ENCODE results near the gene ATF7IP2. TPM values are rescaled to one million over a fixed set of nuclear protein-coding genes. Genes with fewer than 3 reads are reported as not detected.

The ATF7IP2 gene
- total and polyA plus RNA-seq, 2 of the 13 experiments (the other 11 are each of a cell fraction or from before 2014, with no cell fraction given), result 117 to 217 TPM

- TF ChIP-seq FOSL2 (CRISPR knock-in tag; IDR thresholded peaks at IDR 0.05) (peak; percentile 43; the same call in 1 of the 2 replicates), RAD21 (CRISPR knock-in tag; IDR thresholded peaks at IDR 0.05) (peak; percentile 58; the same call in 1 of the 2 replicates), ARID2 (CRISPR knock-in tag; IDR thresholded peaks at IDR 0.05; ENCODE audit: borderline replicate concordance) (no peak), ZNF33B (CRISPR knock-in tag; IDR thresholded peaks at IDR 0.05) (no peak), ZFY (CRISPR knock-in tag; IDR thresholded peaks at IDR 0.05) (no peak), FOXO1 (CRISPR knock-in tag; IDR thresholded peaks at IDR 0.05) (no peak; the same call in 1 of the 2 replicates), CBFB (CRISPR knock-in tag; IDR thresholded peaks at IDR 0.05) (no peak), ZNF543 (CRISPR knock-in tag; IDR thresholded peaks at IDR 0.05) (no peak), ZMYM4 (CRISPR knock-in tag; IDR thresholded peaks at IDR 0.05) (peak; percentile 45; the same call in 1 of the 2 replicates), MTA1 (CRISPR knock-in tag; IDR thresholded peaks at IDR 0.05; ENCODE audit: borderline replicate concordance) (no peak), ZNF160 (CRISPR knock-in tag; IDR thresholded peaks at IDR 0.05) (no peak), NBN (conservative IDR thresholded peaks at IDR 0.05) (no peak), ZNF703 (CRISPR knock-in tag; IDR thresholded peaks at IDR 0.05; ENCODE audit: borderline replicate concordance) (no peak), SAP130 (CRISPR knock-in tag; IDR thresholded peaks at IDR 0.05; ENCODE audit: low read depth) (peak; percentile 38; the same call in 1 of the 2 replicates), TRIM22 (IDR thresholded peaks at IDR 0.05) (no peak), SKI (IDR thresholded peaks at IDR 0.05; ENCODE audit: partially characterized antibody) (no peak), ZNF468 (CRISPR knock-in tag; IDR thresholded peaks at IDR 0.05) (no peak), NKX3-1 (CRISPR knock-in tag; IDR thresholded peaks at IDR 0.05) (no peak), ZNF234 (CRISPR knock-in tag; conservative IDR thresholded peaks at IDR 0.05) (no peak), RARA (CRISPR knock-in tag; IDR thresholded peaks at IDR 0.05) (0 out of 2 replicates have a peak, but pooled peaks have one; percentile 33), TAF15 (IDR thresholded peaks at IDR 0.05; ENCODE audit: low read depth, low read length, poor library complexity, severe bottlenecking) (no peak), PPARG (CRISPR knock-in tag; conservative IDR thresholded peaks at IDR 0.05) (no peak), STAG1 (CRISPR knock-in tag; IDR thresholded peaks at IDR 0.05) (peak; percentile 93)
- TF ChIP-seq, protein P1, sequence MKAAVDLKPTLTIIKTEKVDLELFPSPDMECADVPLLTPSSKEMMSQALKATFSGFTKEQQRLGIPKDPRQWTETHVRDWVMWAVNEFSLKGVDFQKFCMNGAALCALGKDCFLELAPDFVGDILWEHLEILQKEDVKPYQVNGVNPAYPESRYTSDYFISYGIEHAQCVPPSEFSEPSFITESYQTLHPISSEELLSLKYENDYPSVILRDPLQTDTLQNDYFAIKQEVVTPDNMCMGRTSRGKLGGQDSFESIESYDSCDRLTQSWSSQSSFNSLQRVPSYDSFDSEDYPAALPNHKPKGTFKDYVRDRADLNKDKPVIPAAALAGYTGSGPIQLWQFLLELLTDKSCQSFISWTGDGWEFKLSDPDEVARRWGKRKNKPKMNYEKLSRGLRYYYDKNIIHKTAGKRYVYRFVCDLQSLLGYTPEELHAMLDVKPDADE (CRISPR knock-in tag; IDR thresholded peaks at IDR 0.05), result no peak
- TF ChIP-seq, protein P2, sequence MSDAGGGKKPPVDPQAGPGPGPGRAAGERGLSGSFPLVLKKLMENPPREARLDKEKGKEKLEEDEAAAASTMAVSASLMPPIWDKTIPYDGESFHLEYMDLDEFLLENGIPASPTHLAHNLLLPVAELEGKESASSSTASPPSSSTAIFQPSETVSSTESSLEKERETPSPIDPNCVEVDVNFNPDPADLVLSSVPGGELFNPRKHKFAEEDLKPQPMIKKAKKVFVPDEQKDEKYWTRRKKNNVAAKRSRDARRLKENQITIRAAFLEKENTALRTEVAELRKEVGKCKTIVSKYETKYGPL (CRISPR knock-in tag; IDR thresholded peaks at IDR 0.05), result no peak
- TF ChIP-seq, protein P3, sequence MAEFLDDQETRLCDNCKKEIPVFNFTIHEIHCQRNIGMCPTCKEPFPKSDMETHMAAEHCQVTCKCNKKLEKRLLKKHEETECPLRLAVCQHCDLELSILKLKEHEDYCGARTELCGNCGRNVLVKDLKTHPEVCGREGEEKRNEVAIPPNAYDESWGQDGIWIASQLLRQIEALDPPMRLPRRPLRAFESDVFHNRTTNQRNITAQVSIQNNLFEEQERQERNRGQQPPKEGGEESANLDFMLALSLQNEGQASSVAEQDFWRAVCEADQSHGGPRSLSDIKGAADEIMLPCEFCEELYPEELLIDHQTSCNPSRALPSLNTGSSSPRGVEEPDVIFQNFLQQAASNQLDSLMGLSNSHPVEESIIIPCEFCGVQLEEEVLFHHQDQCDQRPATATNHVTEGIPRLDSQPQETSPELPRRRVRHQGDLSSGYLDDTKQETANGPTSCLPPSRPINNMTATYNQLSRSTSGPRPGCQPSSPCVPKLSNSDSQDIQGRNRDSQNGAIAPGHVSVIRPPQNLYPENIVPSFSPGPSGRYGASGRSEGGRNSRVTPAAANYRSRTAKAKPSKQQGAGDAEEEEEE (CRISPR knock-in tag; IDR thresholded peaks at IDR 0.05; ENCODE audit: borderline replicate concordance), result no peak
- TF ChIP-seq, protein P4, sequence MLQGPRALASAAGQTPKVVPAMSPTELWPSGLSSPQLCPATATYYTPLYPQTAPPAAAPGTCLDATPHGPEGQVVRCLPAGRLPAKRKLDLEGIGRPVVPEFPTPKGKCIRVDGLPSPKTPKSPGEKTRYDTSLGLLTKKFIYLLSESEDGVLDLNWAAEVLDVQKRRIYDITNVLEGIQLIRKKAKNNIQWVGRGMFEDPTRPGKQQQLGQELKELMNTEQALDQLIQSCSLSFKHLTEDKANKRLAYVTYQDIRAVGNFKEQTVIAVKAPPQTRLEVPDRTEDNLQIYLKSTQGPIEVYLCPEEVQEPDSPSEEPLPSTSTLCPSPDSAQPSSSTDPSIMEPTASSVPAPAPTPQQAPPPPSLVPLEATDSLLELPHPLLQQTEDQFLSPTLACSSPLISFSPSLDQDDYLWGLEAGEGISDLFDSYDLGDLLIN (CRISPR knock-in tag; IDR thresholded peaks at IDR 0.05; ENCODE audit: borderline replicate concordance), result no peak
Measured at GRCh38 chr16:10521681-10522274, 135.9 kb downstream of the ATF7IP2 start (continued).
